Fibroblast of mammary gland (primary cell): ENCODE data around the gene TAF9B.
"Not testable (repeated sequence)": the region's sequence is repeated elsewhere in the genome, so short reads cannot be mapped to it uniquely, and the experiment has no call there.

Source experiments
- DNase-seq: peaks from one replicate; pipeline ENCODE4 v3.0.0-alpha.2; 2010; ENCODE audit warnings: low read depth
- H3K4me3 ChIP-seq: 2 replicates; pipeline ENCODE4 v1.5.1; 2011; ENCODE audit warnings: low read depth, mild to moderate bottlenecking, low read length, moderate library complexity; ENCODE audit not compliant: control insufficient read depth
- CTCF ChIP-seq: conservative IDR thresholded peaks from 2 replicates; pipeline ENCODE4 v1.5.1; 2011; ENCODE audit warnings: low read depth, low read length, inconsistent platforms; ENCODE audit not compliant: control insufficient read depth, insufficient read depth

Gene TAF9B

GRCh38 chrX:78139160-78140123, at the start of gene TAF9B:
Gene TAF9B (minus strand): TSS chrX:78139650. CDS start chrX:78139611, 39 bp downstream.
- peak; percentile 75 for DNase-seq
- no peak for TF ChIP-seq CTCF

GRCh38 chrX:78182881-78183280, 43.4 kb upstream of the TAF9B start:
- DNase-seq = no peak
- no peak for TF ChIP-seq CTCF

More at GRCh38 chrX:78139160-78140123, at the start of gene TAF9B:
- H3K4me3 ChIP-seq = peak within 1 kb of the TSS; percentile 71

GRCh38 chrX:78181307-78181706, 41.9 kb upstream of the TAF9B start:
- no peak overlapping the region for H3K4me3 ChIP-seq
- DNase-seq = no peak
- TF ChIP-seq CTCF = no peak

More at GRCh38 chrX:78182881-78183280, 43.4 kb upstream of the TAF9B start:
- no peak overlapping the region for H3K4me3 ChIP-seq

- TF ChIP-seq CTCF = no peak
- DNase-seq = peak; percentile 0
- H3K4me3 ChIP-seq = no peak overlapping the region
These were observed 28.6 kb upstream of the TAF9B start for GRCh38 chrX:78168065-78168464.

- no peak overlapping the region for H3K4me3 ChIP-seq
- TF ChIP-seq CTCF = no peak
- no peak for DNase-seq
These were observed 26.0 kb upstream of the TAF9B start for GRCh38 chrX:78165425-78165824.

GRCh38 chrX:78163175-78163574, 23.7 kb upstream of the TAF9B start:
- not testable (repeated sequence) for DNase-seq

GRCh38 chrX:78160711-78161110, 21.3 kb upstream of the TAF9B start:
- DNase-seq, H3K4me3 ChIP-seq: not testable (repeated sequence)

More at GRCh38 chrX:78163175-78163574, 23.7 kb upstream of the TAF9B start:
- H3K4me3 ChIP-seq = not testable (repeated sequence)

- H3K4me3 ChIP-seq, DNase-seq: not testable (repeated sequence)
These were observed 18.4 kb upstream of the TAF9B start for GRCh38 chrX:78157846-78158245.

GRCh38 chrX:78157373-78157772, 17.9 kb upstream of the TAF9B start:
- H3K4me3 ChIP-seq, DNase-seq: not testable (repeated sequence)

GRCh38 chrX:78147002-78147540, 7.6 kb upstream of the TAF9B start:
- not testable (repeated sequence) for H3K4me3 ChIP-seq, DNase-seq
